ENCODE measurements around the gene RPN2. TPM values are rescaled to one million over a fixed set of nuclear protein-coding genes. Genes with fewer than 3 reads are reported as not detected.

RPN2 gene
- total and polyA plus RNA-seq, 9 of the 15 experiments (the other 6 are each of a cell fraction or from before 2014, with no cell fraction given): 168 to 548 (median 325) TPM

GRCh38 chr20:37151529-37151928 lies 27.6 kb upstream of the RPN2 start (continued):
- TF ChIP-seq AFF1 (IDR thresholded peaks at IDR 0.05; ENCODE audit: low read depth in 1 of 2, partially characterized antibody in 2 of 2) (no peak), PML (IDR thresholded peaks at IDR 0.05; ENCODE audit: low read length) (no peak), NFIX (CRISPR knock-in tag; IDR thresholded peaks at IDR 0.05; ENCODE audit: low read depth) (no peak), ZNF316 (IDR thresholded peaks at IDR 0.05) (0 out of 2 replicates have a peak, but pooled peaks have one; percentile 32), BMI1 (IDR thresholded peaks at IDR 0.05; ENCODE audit: low read length) (no peak), IRF2 (CRISPR knock-in tag; IDR thresholded peaks at IDR 0.05) (no peak)
- TF ChIP-seq, protein P1, sequence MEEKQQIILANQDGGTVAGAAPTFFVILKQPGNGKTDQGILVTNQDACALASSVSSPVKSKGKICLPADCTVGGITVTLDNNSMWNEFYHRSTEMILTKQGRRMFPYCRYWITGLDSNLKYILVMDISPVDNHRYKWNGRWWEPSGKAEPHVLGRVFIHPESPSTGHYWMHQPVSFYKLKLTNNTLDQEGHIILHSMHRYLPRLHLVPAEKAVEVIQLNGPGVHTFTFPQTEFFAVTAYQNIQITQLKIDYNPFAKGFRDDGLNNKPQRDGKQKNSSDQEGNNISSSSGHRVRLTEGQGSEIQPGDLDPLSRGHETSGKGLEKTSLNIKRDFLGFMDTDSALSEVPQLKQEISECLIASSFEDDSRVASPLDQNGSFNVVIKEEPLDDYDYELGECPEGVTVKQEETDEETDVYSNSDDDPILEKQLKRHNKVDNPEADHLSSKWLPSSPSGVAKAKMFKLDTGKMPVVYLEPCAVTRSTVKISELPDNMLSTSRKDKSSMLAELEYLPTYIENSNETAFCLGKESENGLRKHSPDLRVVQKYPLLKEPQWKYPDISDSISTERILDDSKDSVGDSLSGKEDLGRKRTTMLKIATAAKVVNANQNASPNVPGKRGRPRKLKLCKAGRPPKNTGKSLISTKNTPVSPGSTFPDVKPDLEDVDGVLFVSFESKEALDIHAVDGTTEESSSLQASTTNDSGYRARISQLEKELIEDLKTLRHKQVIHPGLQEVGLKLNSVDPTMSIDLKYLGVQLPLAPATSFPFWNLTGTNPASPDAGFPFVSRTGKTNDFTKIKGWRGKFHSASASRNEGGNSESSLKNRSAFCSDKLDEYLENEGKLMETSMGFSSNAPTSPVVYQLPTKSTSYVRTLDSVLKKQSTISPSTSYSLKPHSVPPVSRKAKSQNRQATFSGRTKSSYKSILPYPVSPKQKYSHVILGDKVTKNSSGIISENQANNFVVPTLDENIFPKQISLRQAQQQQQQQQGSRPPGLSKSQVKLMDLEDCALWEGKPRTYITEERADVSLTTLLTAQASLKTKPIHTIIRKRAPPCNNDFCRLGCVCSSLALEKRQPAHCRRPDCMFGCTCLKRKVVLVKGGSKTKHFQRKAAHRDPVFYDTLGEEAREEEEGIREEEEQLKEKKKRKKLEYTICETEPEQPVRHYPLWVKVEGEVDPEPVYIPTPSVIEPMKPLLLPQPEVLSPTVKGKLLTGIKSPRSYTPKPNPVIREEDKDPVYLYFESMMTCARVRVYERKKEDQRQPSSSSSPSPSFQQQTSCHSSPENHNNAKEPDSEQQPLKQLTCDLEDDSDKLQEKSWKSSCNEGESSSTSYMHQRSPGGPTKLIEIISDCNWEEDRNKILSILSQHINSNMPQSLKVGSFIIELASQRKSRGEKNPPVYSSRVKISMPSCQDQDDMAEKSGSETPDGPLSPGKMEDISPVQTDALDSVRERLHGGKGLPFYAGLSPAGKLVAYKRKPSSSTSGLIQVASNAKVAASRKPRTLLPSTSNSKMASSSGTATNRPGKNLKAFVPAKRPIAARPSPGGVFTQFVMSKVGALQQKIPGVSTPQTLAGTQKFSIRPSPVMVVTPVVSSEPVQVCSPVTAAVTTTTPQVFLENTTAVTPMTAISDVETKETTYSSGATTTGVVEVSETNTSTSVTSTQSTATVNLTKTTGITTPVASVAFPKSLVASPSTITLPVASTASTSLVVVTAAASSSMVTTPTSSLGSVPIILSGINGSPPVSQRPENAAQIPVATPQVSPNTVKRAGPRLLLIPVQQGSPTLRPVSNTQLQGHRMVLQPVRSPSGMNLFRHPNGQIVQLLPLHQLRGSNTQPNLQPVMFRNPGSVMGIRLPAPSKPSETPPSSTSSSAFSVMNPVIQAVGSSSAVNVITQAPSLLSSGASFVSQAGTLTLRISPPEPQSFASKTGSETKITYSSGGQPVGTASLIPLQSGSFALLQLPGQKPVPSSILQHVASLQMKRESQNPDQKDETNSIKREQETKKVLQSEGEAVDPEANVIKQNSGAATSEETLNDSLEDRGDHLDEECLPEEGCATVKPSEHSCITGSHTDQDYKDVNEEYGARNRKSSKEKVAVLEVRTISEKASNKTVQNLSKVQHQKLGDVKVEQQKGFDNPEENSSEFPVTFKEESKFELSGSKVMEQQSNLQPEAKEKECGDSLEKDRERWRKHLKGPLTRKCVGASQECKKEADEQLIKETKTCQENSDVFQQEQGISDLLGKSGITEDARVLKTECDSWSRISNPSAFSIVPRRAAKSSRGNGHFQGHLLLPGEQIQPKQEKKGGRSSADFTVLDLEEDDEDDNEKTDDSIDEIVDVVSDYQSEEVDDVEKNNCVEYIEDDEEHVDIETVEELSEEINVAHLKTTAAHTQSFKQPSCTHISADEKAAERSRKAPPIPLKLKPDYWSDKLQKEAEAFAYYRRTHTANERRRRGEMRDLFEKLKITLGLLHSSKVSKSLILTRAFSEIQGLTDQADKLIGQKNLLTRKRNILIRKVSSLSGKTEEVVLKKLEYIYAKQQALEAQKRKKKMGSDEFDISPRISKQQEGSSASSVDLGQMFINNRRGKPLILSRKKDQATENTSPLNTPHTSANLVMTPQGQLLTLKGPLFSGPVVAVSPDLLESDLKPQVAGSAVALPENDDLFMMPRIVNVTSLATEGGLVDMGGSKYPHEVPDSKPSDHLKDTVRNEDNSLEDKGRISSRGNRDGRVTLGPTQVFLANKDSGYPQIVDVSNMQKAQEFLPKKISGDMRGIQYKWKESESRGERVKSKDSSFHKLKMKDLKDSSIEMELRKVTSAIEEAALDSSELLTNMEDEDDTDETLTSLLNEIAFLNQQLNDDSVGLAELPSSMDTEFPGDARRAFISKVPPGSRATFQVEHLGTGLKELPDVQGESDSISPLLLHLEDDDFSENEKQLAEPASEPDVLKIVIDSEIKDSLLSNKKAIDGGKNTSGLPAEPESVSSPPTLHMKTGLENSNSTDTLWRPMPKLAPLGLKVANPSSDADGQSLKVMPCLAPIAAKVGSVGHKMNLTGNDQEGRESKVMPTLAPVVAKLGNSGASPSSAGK (IDR thresholded peaks at IDR 0.05): 0 out of 2 replicates have a peak, but pooled peaks have one; percentile 12
